Lower leg skin (tissue), 3 donors: ENCODE data around the gene COX19.

Experiments used
- CTCF ChIP-seq, 3 donors: fragments of 450-650 bp; IDR thresholded peaks; one replicate each; pipeline ENCODE4 v1.5.1; 2016; ENCODE audit warnings: antibody characterized with exemption in 3 of 3, mild to moderate bottlenecking in 3 of 3, moderate library complexity in 2 of 3
- POLR2A ChIP-seq, 2 donors: fragments of 450-650 bp; IDR thresholded peaks; one replicate each; pipeline ENCODE4 v1.6.1; 2016 to 2017; ENCODE audit warnings: antibody characterized with exemption in 2 of 2, mild to moderate bottlenecking in 1 of 2, moderate library complexity in 1 of 2

GRCh38 chr7:932651-932975, 42.7 kb downstream of the COX19 start:
- TF ChIP-seq CTCF (IDR thresholded peaks at IDR 0.05) (no peak), POLR2A (IDR thresholded peaks at IDR 0.05) (no peak)
